H1 (cell line): Measurements from ENCODE around the gene FSIP1. TPM values are rescaled to one million over a fixed set of nuclear protein-coding genes. Genes with fewer than 3 reads are reported as not detected.

Source experiments
- CTCF ChIA-PET: fragments of 300-600 bp; sonication (Branson Sonifier 250); formaldehyde crosslinking; loops from one replicate; lab custom pipeline; 2021; ENCODE audit not compliant: partially characterized antibody; lab: Charles Lee
- POLR2A ChIA-PET: fragments of 300-600 bp; sonication (Branson Sonifier 250); formaldehyde crosslinking; loops from one replicate; lab custom pipeline; 2021; ENCODE audit warnings: inconsistent platforms; ENCODE audit not compliant: partially characterized antibody; lab: Charles Lee
- DNase-seq, 2 experiments: peaks; one replicate each; pipeline versions ENCODE4 v3.0.0 to v3.0.0-alpha.2; 2010 to 2022; ENCODE audit warnings: low spot score in 2 of 2, low read depth in 1 of 2, mixed read lengths in 1 of 2
- FAIRE-seq: peaks from 2 replicates; lab custom pipeline; 2011; peaks lifted over from hg19 to GRCh38; lab: Jason Lieb, UNC
- H2AFZ ChIP-seq: 2 replicates; pipeline ENCODE4 v1.8.1; 2012; ENCODE audit warnings: low read length, inconsistent platforms
- H2AK5ac ChIP-seq: 2 replicates; pipeline ENCODE4 v1.6.1; 2013; ENCODE audit warnings: low read depth, low read length
- H2BK120ac ChIP-seq: replicated peaks from 2 replicates; pipeline ENCODE3; 2013; ENCODE audit warnings: low read depth, low read length, inconsistent platforms
- H2BK12ac ChIP-seq: 2 replicates; pipeline ENCODE4 v1.6.1; 2013; ENCODE audit warnings: low read depth, low read length
- H2BK15ac ChIP-seq: 2 replicates; pipeline ENCODE4 v1.6.1; 2013; ENCODE audit warnings: low read length
- H2BK20ac ChIP-seq: 2 replicates; pipeline ENCODE4 v1.6.1; 2013; ENCODE audit warnings: low read length
- H2BK5ac ChIP-seq: 2 replicates; pipeline ENCODE4 v1.6.1; 2013; ENCODE audit warnings: low read depth, low read length
- H3K14ac ChIP-seq: 2 replicates; pipeline ENCODE4 v1.6.1; 2013; ENCODE audit warnings: inconsistent platforms; ENCODE audit not compliant: insufficient read length
- H3K18ac ChIP-seq: 2 replicates; pipeline ENCODE4 v1.6.1; 2013; ENCODE audit warnings: low read length; ENCODE audit errors: extremely low read depth
- H3K23ac ChIP-seq: 2 replicates; pipeline ENCODE4 v1.6.1; 2013; ENCODE audit warnings: inconsistent platforms; ENCODE audit not compliant: insufficient read length
- H3K23me2 ChIP-seq: 2 replicates; pipeline ENCODE4 v1.6.1; 2013; ENCODE audit warnings: low read depth, low read length
- H3K27ac ChIP-seq: 2 replicates; pipeline ENCODE4 v1.6.1; 2011; ENCODE audit warnings: low read depth, low read length, inconsistent platforms
- H3K27me3 ChIP-seq, 4 experiments: replicated peaks in 1 of 4; 1 replicate in 1 of 4; 2 replicates in 3 of 4; pipeline versions ENCODE4 v1.6.1 to v1.8.1; 2011 to 2013; ENCODE audit warnings: low read length in 3 of 4, mild to moderate bottlenecking in 3 of 4, inconsistent platforms in 2 of 4, mixed read lengths in 2 of 4, moderate library complexity in 1 of 4; ENCODE audit not compliant: control insufficient read depth in 3 of 4, insufficient read depth in 3 of 4; ENCODE audit errors: extremely low read depth in 1 of 4
- H3K36me3 ChIP-seq, 4 experiments: 2 replicates each; pipeline versions ENCODE4 v1.6.1 to v1.8.1; 2011 to 2013; ENCODE audit warnings: mild to moderate bottlenecking in 4 of 4, low read length in 3 of 4, moderate library complexity in 2 of 4, control low read depth in 1 of 4, inconsistent platforms in 1 of 4; ENCODE audit not compliant: insufficient read depth in 4 of 4, control insufficient read depth in 2 of 4
- H3K4ac ChIP-seq: replicated peaks from 2 replicates; pipeline ENCODE3; 2013; ENCODE audit warnings: low read length, low read depth, mixed read lengths, inconsistent platforms; ENCODE audit not compliant: insufficient read length
- H3K4me1 ChIP-seq, 4 experiments: replicated peaks in 1 of 4; 1 replicate in 1 of 4; 2 replicates in 3 of 4; pipeline versions ENCODE4 v1.6.1 to v1.8.1; 2011 to 2013; ENCODE audit warnings: low read length in 3 of 4, inconsistent platforms in 2 of 4, mixed read lengths in 1 of 4; ENCODE audit not compliant: insufficient read depth in 4 of 4, control insufficient read depth in 3 of 4
- H3K4me2 ChIP-seq, 2 experiments: 2 replicates each; pipeline versions ENCODE4 v1.6.1 to v1.8.1; 2011 to 2013; ENCODE audit warnings: low read depth in 2 of 2, low read length in 2 of 2, control low read depth in 1 of 2, inconsistent platforms in 1 of 2, mild to moderate bottlenecking in 1 of 2; ENCODE audit not compliant: insufficient read depth in 1 of 2
- H3K4me3 ChIP-seq, 4 experiments: fragments of 200-600, 300-600 bp in 1 of 4; sonication (generic), shearing (Covaris generic), sonication (Bioruptor Twin) in 1 of 4; 2 replicates each; pipeline versions ENCODE4 v1.5.1 to v1.8.1; 2011 to 2016; ENCODE audit warnings: low read length in 4 of 4, low read depth in 3 of 4, control low read depth in 2 of 4, inconsistent platforms in 2 of 4, mild to moderate bottlenecking in 2 of 4, mixed read lengths in 1 of 4, moderate library complexity in 1 of 4; ENCODE audit not compliant: insufficient read depth in 2 of 4; ENCODE audit errors: extremely low read depth in 1 of 4
- H3K56ac ChIP-seq: replicated peaks from 2 replicates; pipeline ENCODE3; 2013; ENCODE audit warnings: low read depth, mild to moderate bottlenecking, mixed read lengths, low read length, inconsistent platforms; ENCODE audit not compliant: insufficient read length
- H3K79me1 ChIP-seq: 2 replicates; pipeline ENCODE4 v1.6.1; 2013; ENCODE audit warnings: low read depth, low read length, control low read depth
- H3K79me2 ChIP-seq, 2 experiments: 2 replicates each; pipeline versions ENCODE4 v1.6.1 to v1.8.1; 2012 to 2013; ENCODE audit warnings: low read length in 2 of 2, mild to moderate bottlenecking in 2 of 2, inconsistent platforms in 1 of 2; ENCODE audit not compliant: insufficient read depth in 2 of 2, control insufficient read depth in 1 of 2
- H3K9ac ChIP-seq, 4 experiments: replicated peaks in 1 of 4; 1 replicate in 1 of 4; 2 replicates in 3 of 4; pipeline versions ENCODE4 v1.6.1 to v1.8.1; 2011 to 2013; ENCODE audit warnings: low read depth in 3 of 4, low read length in 3 of 4, control low read depth in 2 of 4, mild to moderate bottlenecking in 2 of 4, moderate library complexity in 2 of 4, inconsistent platforms in 1 of 4; ENCODE audit errors: extremely low read depth in 1 of 4
- H3K9me3 ChIP-seq, 2 experiments: 2 replicates each; pipeline versions ENCODE4 v1.6.1 to v1.8.1; 2012 to 2013; ENCODE audit warnings: mild to moderate bottlenecking in 2 of 2, moderate library complexity in 2 of 2, control low read depth in 1 of 2, inconsistent platforms in 1 of 2, low read depth in 1 of 2, low read length in 1 of 2, mixed read lengths in 1 of 2; ENCODE audit not compliant: insufficient read depth in 2 of 2
- H4K20me1 ChIP-seq, 2 experiments: replicated peaks in 1 of 2; 2 replicates each; pipeline versions ENCODE3 to v1.8.1; 2011 to 2013; ENCODE audit warnings: inconsistent platforms in 2 of 2, low read length in 2 of 2, mild to moderate bottlenecking in 1 of 2; ENCODE audit not compliant: insufficient read depth in 2 of 2, control insufficient read depth in 1 of 2
- H4K5ac ChIP-seq: 2 replicates; pipeline ENCODE4 v1.6.1; 2013; ENCODE audit warnings: low read length, low read depth, mixed read lengths, inconsistent platforms; ENCODE audit not compliant: insufficient read length
- H4K8ac ChIP-seq: 2 replicates; pipeline ENCODE4 v1.8.0; 2013; ENCODE audit warnings: mild to moderate bottlenecking, moderate library complexity, low read length, inconsistent platforms; ENCODE audit not compliant: insufficient read depth; ENCODE audit errors: extremely low read depth
- H4K91ac ChIP-seq: replicated peaks from 2 replicates; pipeline ENCODE3; 2013; ENCODE audit warnings: low read length, mixed read lengths, inconsistent platforms; ENCODE audit not compliant: insufficient read length
- CTBP2 ChIP-seq: IDR thresholded peaks from 2 replicates; pipeline ENCODE4 v1.7.0; 2011; ENCODE audit warnings: borderline replicate concordance, mild to moderate bottlenecking, moderate library complexity, mixed read lengths, low read length; ENCODE audit not compliant: insufficient read depth, insufficient read length
- JUN ChIP-seq: IDR thresholded peaks from 2 replicates; pipeline ENCODE4 v1.6.1; 2011; ENCODE audit warnings: low read depth, mild to moderate bottlenecking, improper control_type of control experiment, low read length
- KDM5A ChIP-seq: fragments of 200-600 bp; IDR thresholded peaks from 2 replicates; pipeline ENCODE4 v1.7.1; 2012; ENCODE audit warnings: mild to moderate bottlenecking, low read length, inconsistent platforms, mixed read lengths
- RAD21 ChIP-seq, 2 experiments: IDR thresholded peaks in 1 of 2; conservative IDR thresholded peaks in 1 of 2; 2 replicates each; pipeline ENCODE4 v1.6.1; 2011; ENCODE audit warnings: low read depth in 2 of 2, low read length in 2 of 2, improper control_type of control experiment in 1 of 2, inconsistent platforms in 1 of 2, mild to moderate bottlenecking in 1 of 2, moderate library complexity in 1 of 2
- SIX5 ChIP-seq: IDR thresholded peaks from 2 replicates; pipeline ENCODE4 v1.6.1; 2011; ENCODE audit warnings: mild to moderate bottlenecking, low read depth, low read length
- TEAD4 ChIP-seq: IDR thresholded peaks from 2 replicates; pipeline ENCODE4 v1.6.1; 2012; ENCODE audit warnings: low read depth, low read length, inconsistent platforms, mixed read lengths
- YY1 ChIP-seq: IDR thresholded peaks from 2 replicates; pipeline ENCODE4 v1.6.1; 2011; ENCODE audit warnings: low read depth, mild to moderate bottlenecking, low read length
- WGBS, 2 experiments: shearing (Covaris generic) in 1 of 2; methylation state at CpG; one replicate each; pipeline versions ENCODE4 v1.1.6 to v1.1.7; 2013 to 2015; ENCODE audit warnings: low lambda C conversion rate in 2 of 2, mixed read lengths in 2 of 2, inconsistent platforms in 1 of 2, low coverage in 1 of 2, missing lambda C conversion rate in 1 of 2; ENCODE audit not compliant: insufficient replicate concordance in 2 of 2, insufficient coverage in 1 of 2, insufficient read length in 1 of 2; ENCODE audit errors: extremely low coverage in 1 of 2, missing lambda C conversion rate in 1 of 2; 5-methylcytosine and 5-hydroxymethylcytosine counted together
- polyA plus RNA-seq, 7 experiments: library from polyadenylated mRNA; depleted of rRNA in 3 of 7; stranded (reverse) in 5 of 7; unstranded in 2 of 7; fragments of >200 nt in 5 of 7; fragments of 200-250 nt in 2 of 7; gene quantifications; 1 replicate in 5 of 7; 2 replicates in 1 of 7; 4 replicates in 1 of 7; pipeline versions ENCODE4 v1.2.1 to v1.2.3, GENCODE V29; 2011 to 2013; ENCODE audit warnings: missing spikeins in 2 of 7, mixed read lengths in 2 of 7
- total RNA-seq: library from RNA; stranded (reverse); fragmentation: NEBNext Ultra II Directional; extraction: Animal tissue kit (Norgen Biotek cat#: 25700); gene quantifications from 2 replicates; pipeline ENCODE4 v1.2.1, GENCODE V29; 2021
- TF ChIP-seq, protein P1 (sequence below): IDR thresholded peaks from 2 replicates; pipeline ENCODE4 v1.6.1; 2011; ENCODE audit warnings: low read depth, mild to moderate bottlenecking, low read length; ENCODE audit not compliant: insufficient read depth

The FSIP1 gene
- total and polyA plus RNA-seq, 2 of the 8 experiments (the other 6 are each of a cell fraction or from before 2014, with no cell fraction given) = 0.18 to 1.3 TPM

DNA sequence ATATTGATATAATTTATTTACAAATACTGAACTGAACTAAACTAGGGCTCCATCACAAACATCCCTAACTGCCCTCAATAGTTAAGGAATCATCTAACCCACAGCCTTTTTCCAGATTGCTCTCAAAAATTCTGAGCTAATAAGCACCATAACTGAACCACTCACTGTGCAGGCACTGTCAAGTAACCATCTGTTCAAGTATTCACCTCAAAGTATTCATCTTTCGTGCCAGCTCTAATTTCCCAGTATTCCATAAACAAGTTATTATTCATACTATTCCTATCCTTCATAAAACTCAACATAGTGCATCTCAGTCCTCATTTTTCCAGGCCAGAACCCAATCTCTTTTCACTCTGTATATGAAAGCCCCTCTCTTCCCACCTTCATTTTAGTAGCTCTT is 160.7 kb downstream of the FSIP1 start:
- Histone ChIP-seq H2BK12ac (no peak overlapping the region), H3K9ac (no peak overlapping the region), H3K4me3 (no peak overlapping the region), H3K9me3 (no peaks in the 10 kb centered on the region), H2BK5ac (no peak overlapping the region), H2AFZ (no peak overlapping the region), H3K23ac (no peak overlapping the region), H3K79me1 (no peaks in the 10 kb centered on the region), H3K79me2 (no peaks in the 10 kb centered on the region), H3K4ac (no peak overlapping the region), H2BK120ac (no peak overlapping the region), H4K8ac (no peak overlapping the region), H4K20me1 (no peaks in the 10 kb centered on the region), H3K14ac (no peak overlapping the region), H4K91ac (no peak overlapping the region), H3K27ac (no peak overlapping the region), H3K27me3 (no peaks in the 10 kb centered on the region), H3K18ac (no peak overlapping the region), H3K4me1 (no peaks in the 10 kb centered on the region), H2BK15ac (no peak overlapping the region), H2BK20ac (no peak overlapping the region), H4K5ac (no peak overlapping the region), H2AK5ac (no peak overlapping the region), H3K4me2 (no peak overlapping the region), H3K23me2 (no peaks in the 10 kb centered on the region), H3K56ac (no peak overlapping the region), H3K36me3 (no peaks in the 10 kb centered on the region)
- POLR2A ChIA-PET = interaction anchor here (2.2 kb wide), 1 partner anchor 41 kb away, joined by 6 read pairs; the partner anchor contains the start of gene THBS1
- DNase-seq (no peak), FAIRE-seq (no peak)
- TF ChIP-seq JUN = no peak
- no peak for TF ChIP-seq CTBP2
- TF ChIP-seq, protein P1, sequence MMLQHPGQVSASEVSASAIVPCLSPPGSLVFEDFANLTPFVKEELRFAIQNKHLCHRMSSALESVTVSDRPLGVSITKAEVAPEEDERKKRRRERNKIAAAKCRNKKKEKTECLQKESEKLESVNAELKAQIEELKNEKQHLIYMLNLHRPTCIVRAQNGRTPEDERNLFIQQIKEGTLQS = no peak
- no peak for TF ChIP-seq KDM5A
- TF ChIP-seq RAD21 (IDR thresholded peaks at IDR 0.05 in 1 of 2, conservative IDR thresholded peaks at IDR 0.05 in 1 of 2; ENCODE audit: low read depth in 2 of 2, low read length in 2 of 2) = no peak
- no peak for TF ChIP-seq YY1
- no peak for TF ChIP-seq SIX5
- no peak for TF ChIP-seq TEAD4
- 86% methylated on average over 1 of the region's 1 CpG; no CpG with 5 or more reads in 1 of the 2 experiments for WGBS, 2 experiments
- CTCF ChIA-PET = interaction anchor here (0.5 to 3.7 kb wide), 7 partner anchors 20 to 914 kb away, joined by 3 to 13 read pairs (median 3); no protein-coding TSS in a partner anchor
